SJCRH30 (cell line): ENCODE data around the gene SCRN2. TPM values are rescaled to one million over a fixed set of nuclear protein-coding genes. Genes with fewer than 3 reads are reported as not detected.

Source experiments
- DNase-seq, 2 experiments: peaks; one replicate each; pipeline ENCODE4 v3.0.0-alpha.2; 2015 to 2020
- H3K27ac ChIP-seq: fragments of 250-450 bp; sonication (Bioruptor Pico); 2 replicates; pipeline ENCODE4 v1.5.1; 2020; ENCODE audit warnings: mild to moderate bottlenecking, moderate library complexity
- H3K27me3 ChIP-seq: fragments of 250-450 bp; sonication (Bioruptor Pico); 2 replicates; pipeline ENCODE4 v1.5.1; 2020; ENCODE audit warnings: mild to moderate bottlenecking, moderate library complexity
- H3K36me3 ChIP-seq: fragments of 250-450 bp; sonication (Bioruptor Pico); 2 replicates; pipeline ENCODE4 v1.5.1; 2020; ENCODE audit warnings: mild to moderate bottlenecking, moderate library complexity
- H3K4me1 ChIP-seq: fragments of 250-450 bp; sonication (Bioruptor Pico); 2 replicates; pipeline ENCODE4 v1.5.1; 2020; ENCODE audit warnings: mild to moderate bottlenecking, moderate library complexity
- H3K4me3 ChIP-seq: fragments of 250-450 bp; sonication (Bioruptor Pico); 2 replicates; pipeline ENCODE4 v1.5.1; 2020; ENCODE audit warnings: mild to moderate bottlenecking, moderate library complexity
- H3K9me3 ChIP-seq: fragments of 250-450 bp; sonication (Bioruptor Pico); replicated peaks from 2 replicates; pipeline ENCODE4 v1.5.1; 2020; ENCODE audit warnings: mild to moderate bottlenecking, moderate library complexity
- total RNA-seq: library from RNA; depleted of rRNA; stranded (reverse); fragments of >200 nt; shearing (Covaris generic); gene quantifications from 2 replicates; pipeline ENCODE4 v1.2.3, GENCODE V29; 2014

Gene SCRN2
- total RNA-seq, 1 experiment from 2014 or later, result 12.9 TPM

- Histone ChIP-seq H3K4me1 (peaks cover 8% of the 10 kb centered on the region; the same call in 1 of the 2 replicates), H3K36me3 (peaks cover 15% of the 10 kb centered on the region; the same call in 1 of the 2 replicates), H3K27me3 (no peaks in the 10 kb centered on the region), H3K9me3 (no peaks in the 10 kb centered on the region), H3K4me3 (no peak overlapping the region), H3K27ac (no peak overlapping the region)
- no peak for DNase-seq
Observed at GRCh38 chr17:47823519-47823918, 17.6 kb downstream of the SCRN2 start.

GRCh38 chr17:47822785-47823184 lies 18.3 kb downstream of the SCRN2 start:
- Histone ChIP-seq H3K27ac (no peak overlapping the region), H3K27me3 (no peaks in the 10 kb centered on the region), H3K9me3 (no peaks in the 10 kb centered on the region), H3K4me3 (no peak overlapping the region), H3K4me1 (peaks cover 8% of the 10 kb centered on the region; the same call in 1 of the 2 replicates), H3K36me3 (peaks cover 10% of the 10 kb centered on the region; the same call in 1 of the 2 replicates)
- DNase-seq, result no peak

- 0 out of 2 replicates have a peak, but pooled peaks cover 1% of the 10 kb centered on the region for H3K36me3 ChIP-seq
- DNase-seq, result peak; percentile 97
- peak within 1 kb of the TSS; percentile 65 for H3K4me3 ChIP-seq
- H3K27me3 ChIP-seq, result no peaks in the 10 kb centered on the region
- H3K27ac ChIP-seq, result peak within 1 kb of the TSS; percentile 64
- H3K9me3 ChIP-seq, result no peaks in the 10 kb centered on the region
- peaks cover 8% of the 10 kb centered on the region; the same call in 1 of the 2 replicates for H3K4me1 ChIP-seq
Observed at GRCh38 chr17:47821424-47822391, 19.4 kb downstream of the SCRN2 start, which contains the start of gene OSBPL7. Gene OSBPL7, minus strand, starts transcription at chr17:47821794. Its CDS starts 1,516 bp downstream, at chr17:47820278.

GRCh38 chr17:47821031-47821423 lies 20.0 kb downstream of the SCRN2 start:
- H3K4me1 ChIP-seq, result peaks cover 8% of the 10 kb centered on the region; the same call in 1 of the 2 replicates
- H3K9me3 ChIP-seq, result no peaks in the 10 kb centered on the region
- no peak for DNase-seq
- peak overlapping the region; percentile 65 for H3K4me3 ChIP-seq
- H3K27me3 ChIP-seq, result no peaks in the 10 kb centered on the region
- H3K36me3 ChIP-seq, result no peaks in the 10 kb centered on the region; the same call in 1 of the 2 replicates
- H3K27ac ChIP-seq, result peak overlapping the region; percentile 64

GRCh38 chr17:47820033-47820789 lies 20.9 kb downstream of the SCRN2 start:
- peaks cover 8% of the 10 kb centered on the region; the same call in 1 of the 2 replicates for H3K4me1 ChIP-seq
- H3K4me3 ChIP-seq, result no peak overlapping the region; the same call in 1 of the 2 replicates
- DNase-seq, result no peak
- H3K9me3 ChIP-seq, result no peaks in the 10 kb centered on the region
- H3K36me3 ChIP-seq, result no peaks in the 10 kb centered on the region; the same call in 1 of the 2 replicates
- no peak overlapping the region for H3K27ac ChIP-seq
- H3K27me3 ChIP-seq, result no peaks in the 10 kb centered on the region

GRCh38 chr17:47819475-47819874 lies 21.6 kb downstream of the SCRN2 start:
- no peaks in the 10 kb centered on the region for H3K9me3 ChIP-seq
- H3K27me3 ChIP-seq, result no peaks in the 10 kb centered on the region
- H3K27ac ChIP-seq, result no peak overlapping the region
- peaks cover 2% of the 10 kb centered on the region for H3K36me3 ChIP-seq
- no peak overlapping the region for H3K4me3 ChIP-seq
- peaks cover 8% of the 10 kb centered on the region; the same call in 1 of the 2 replicates for H3K4me1 ChIP-seq
- no peak for DNase-seq

- H3K9me3 ChIP-seq, result no peaks in the 10 kb centered on the region
- H3K4me3 ChIP-seq, result no peak overlapping the region
- DNase-seq, result no peak
- H3K4me1 ChIP-seq, result peaks cover 8% of the 10 kb centered on the region; the same call in 1 of the 2 replicates
- H3K27me3 ChIP-seq, result no peaks in the 10 kb centered on the region
- peaks cover 2% of the 10 kb centered on the region for H3K36me3 ChIP-seq
- no peak overlapping the region for H3K27ac ChIP-seq
Observed at GRCh38 chr17:47818002-47818695, 22.9 kb downstream of the SCRN2 start.

- H3K9me3 ChIP-seq, result no peaks in the 10 kb centered on the region
- H3K27ac ChIP-seq, result no peak overlapping the region
- no peak for DNase-seq
- no peaks in the 10 kb centered on the region; the same call in 1 of the 2 replicates for H3K4me1 ChIP-seq
- H3K27me3 ChIP-seq, result no peaks in the 10 kb centered on the region
- H3K36me3 ChIP-seq, result peaks cover 2% of the 10 kb centered on the region
- no peak overlapping the region for H3K4me3 ChIP-seq
Observed at GRCh38 chr17:47816947-47817346, 24.1 kb downstream of the SCRN2 start.

GRCh38 chr17:47816111-47816735 lies 24.9 kb downstream of the SCRN2 start:
- no peaks in the 10 kb centered on the region for H3K9me3 ChIP-seq
- no peaks in the 10 kb centered on the region for H3K4me1 ChIP-seq
- no peak overlapping the region for H3K27ac ChIP-seq
- peaks cover 2% of the 10 kb centered on the region for H3K36me3 ChIP-seq
- DNase-seq, result no peak
- H3K4me3 ChIP-seq, result no peak overlapping the region
- no peaks in the 10 kb centered on the region for H3K27me3 ChIP-seq

- H3K27ac ChIP-seq, result no peak overlapping the region
- no peak overlapping the region for H3K4me3 ChIP-seq
- H3K36me3 ChIP-seq, result peaks cover 6% of the 10 kb centered on the region
- H3K27me3 ChIP-seq, result no peaks in the 10 kb centered on the region
- no peaks in the 10 kb centered on the region for H3K4me1 ChIP-seq
- DNase-seq, result no peak
- H3K9me3 ChIP-seq, result no peaks in the 10 kb centered on the region
Observed at GRCh38 chr17:47815106-47815918, 25.8 kb downstream of the SCRN2 start.

GRCh38 chr17:47813512-47814031 lies 27.5 kb downstream of the SCRN2 start:
- Histone ChIP-seq H3K4me1 (no peaks in the 10 kb centered on the region), H3K27me3 (no peaks in the 10 kb centered on the region), H3K36me3 (peaks cover 13% of the 10 kb centered on the region), H3K4me3 (no peak overlapping the region), H3K27ac (no peak overlapping the region), H3K9me3 (no peaks in the 10 kb centered on the region)
- DNase-seq, result no peak

- Histone ChIP-seq H3K9me3 (no peaks in the 10 kb centered on the region), H3K27me3 (no peaks in the 10 kb centered on the region), H3K27ac (no peak overlapping the region), H3K4me3 (no peak overlapping the region), H3K4me1 (no peaks in the 10 kb centered on the region), H3K36me3 (peaks cover 13% of the 10 kb centered on the region)
- no peak for DNase-seq
Observed at GRCh38 chr17:47813077-47813476, 28.0 kb downstream of the SCRN2 start.
